K562 (cell line): ENCODE measurements around the gene PIK3C2B. TPM values are rescaled to one million over a fixed set of nuclear protein-coding genes. Genes with fewer than 3 reads are reported as not detected.

Experiments
- ADNP ChIP-seq: fragments of 200-800 bp; sonication (Bioruptor generic); IDR thresholded peaks from 2 replicates; pipeline ENCODE4 v1.6.1; 2016; ENCODE audit warnings: missing genetic modification characterization, missing compliant biosample characterization
- CEBPG ChIP-seq, 3 experiments: fragments of 200-800 bp in 1 of 3; sonication (Bioruptor generic) in 1 of 3; sonication (generic) in 1 of 3; formaldehyde crosslinking in 1 of 3; IDR thresholded peaks in 2 of 3; conservative IDR thresholded peaks in 1 of 3; 2 replicates each; pipeline versions ENCODE4 v1.6.1 to v1.8.0; 2016 to 2022; ENCODE audit warnings: missing compliant biosample characterization in 2 of 3, missing genetic modification characterization in 2 of 3, mild to moderate bottlenecking in 1 of 3, missing genetic modification reagents in 1 of 3
- DIDO1 ChIP-seq: fragments of 450-650 bp; IDR thresholded peaks from 2 replicates; pipeline ENCODE4 v1.6.1; 2016; ENCODE audit warnings: low read depth, missing biosample characterization, missing genetic modification characterization
- E2F8 ChIP-seq: fragments of 450-650 bp; IDR thresholded peaks from 2 replicates; pipeline ENCODE4 v1.7.1; 2018; ENCODE audit warnings: mild to moderate bottlenecking, low read depth; ENCODE audit not compliant: partially characterized antibody
- ETV6 ChIP-seq, 3 experiments: fragments of 150-350 bp in 1 of 3; sonication (generic) in 1 of 3; formaldehyde crosslinking in 1 of 3; IDR thresholded peaks; 2 replicates each; pipeline versions ENCODE4 v1.6.1 to v1.8.0; 2014 to 2022; ENCODE audit warnings: borderline replicate concordance in 2 of 3, low read depth in 2 of 3, antibody characterized with exemption in 1 of 3, low read length in 1 of 3, mild to moderate bottlenecking in 1 of 3, missing genetic modification reagents in 1 of 3
- FOXP1 ChIP-seq: sonication (generic); formaldehyde crosslinking; IDR thresholded peaks from 2 replicates; pipeline ENCODE4 v1.8.0; 2022; ENCODE audit warnings: mild to moderate bottlenecking, missing genetic modification reagents
- HDAC6 ChIP-seq: IDR thresholded peaks from 2 replicates; pipeline ENCODE4 v1.6.1; 2012; ENCODE audit warnings: low read depth, mild to moderate bottlenecking, control low read depth, inconsistent platforms, low read length, moderate library complexity
- MBD1 ChIP-seq: fragments of 250-450 bp; sonication (Bioruptor Pico); IDR thresholded peaks from 2 replicates; pipeline ENCODE4 v1.8.0; 2022; ENCODE audit warnings: inconsistent platforms
- MITF ChIP-seq: IDR thresholded peaks from 2 replicates; pipeline ENCODE4 v1.6.1; 2014; ENCODE audit warnings: antibody characterized with exemption
- NCOA4 ChIP-seq: fragments of 450-650 bp; IDR thresholded peaks from 2 replicates; pipeline ENCODE4 v1.6.1; 2018; ENCODE audit warnings: mild to moderate bottlenecking; ENCODE audit not compliant: partially characterized antibody
- RAD51 ChIP-seq: fragments of 450-650 bp; IDR thresholded peaks from 2 replicates; pipeline ENCODE4 v1.7.1; 2016; ENCODE audit warnings: low read depth, mild to moderate bottlenecking, borderline replicate concordance
- SIN3B ChIP-seq: fragments of 450-650 bp; IDR thresholded peaks from 2 replicates; pipeline ENCODE4 v1.6.1; 2017; ENCODE audit warnings: low read depth, mild to moderate bottlenecking, moderate library complexity
- SMAD1 ChIP-seq: fragments of 150-350 bp; IDR thresholded peaks from 2 replicates; pipeline ENCODE4 v1.6.1; 2014; ENCODE audit warnings: low read length, low read depth; ENCODE audit not compliant: partially characterized antibody
- SOX6 ChIP-seq: fragments of 450-650 bp; IDR thresholded peaks from 2 replicates; pipeline ENCODE4 v1.6.1; 2014; ENCODE audit warnings: mild to moderate bottlenecking
- TFAP4 ChIP-seq: sonication (generic); formaldehyde crosslinking; IDR thresholded peaks from 2 replicates; pipeline ENCODE4 v1.8.0; 2022; ENCODE audit warnings: missing genetic modification reagents, mild to moderate bottlenecking, moderate library complexity, borderline replicate concordance
- TRIM24 ChIP-seq, 2 experiments: fragments of 450-650 bp; IDR thresholded peaks; 2 replicates each; pipeline ENCODE4 v1.6.1; 2016
- ZBTB34 ChIP-seq: fragments of 250-450 bp; sonication (Bioruptor Pico); IDR thresholded peaks from 2 replicates; pipeline ENCODE4 v1.8.0; 2021; ENCODE audit warnings: mild to moderate bottlenecking, moderate library complexity
- ZNF76 ChIP-seq: fragments of 250-450 bp; sonication (Bioruptor Pico); IDR thresholded peaks from 2 replicates; pipeline ENCODE4 v1.4.0; 2020; ENCODE audit warnings: mild to moderate bottlenecking, moderate library complexity, borderline replicate concordance
- ZNF785 ChIP-seq: fragments of 250-450 bp; sonication (Bioruptor Pico); IDR thresholded peaks from 2 replicates; pipeline ENCODE4 v1.4.0; 2020; ENCODE audit warnings: mild to moderate bottlenecking
- polyA plus RNA-seq, 8 experiments: library from polyadenylated mRNA; depleted of rRNA in 4 of 8; stranded (reverse) in 5 of 8; unstranded in 3 of 8; fragments of >200 nt; fragmentation: Nextera tagmentation in 2 of 8; fragmentation: Illumina TruSeq in 1 of 8; extraction: Ambion mirVana in 2 of 8; extraction: Trizol in 1 of 8; gene quantifications; 2 replicates each; pipeline versions ENCODE4 v1.2.1 to v1.2.3, GENCODE V29; 2011 to 2014; ENCODE audit warnings: inconsistent platforms in 1 of 8, missing spikeins in 1 of 8
- total RNA-seq, 7 experiments: library from RNA; depleted of rRNA in 6 of 7; stranded (reverse); fragments of >200 nt in 6 of 7; fragmentation: Illumina TruSeq in 2 of 7; extraction: Trizol in 2 of 7; gene quantifications; 2 replicates each; pipeline versions ENCODE4 v1.2.1 to v1.2.3, GENCODE V29; 2011 to 2021; ENCODE audit warnings: low replicate concordance in 1 of 7

Gene PIK3C2B
- total and polyA plus RNA-seq, 9 of the 15 experiments (the other 6 are each of a cell fraction or from before 2014, with no cell fraction given) = 0.10 to 2.9 (median 0.72) TPM

- TF ChIP-seq FOXP1 (CRISPR knock-in tag) = peak; percentile 8; the same call in 1 of the 2 replicates
- no peak for TF ChIP-seq ETV6 (IDR thresholded peaks at IDR 0.05; ENCODE audit: borderline replicate concordance in 1 of 2, low read depth in 2 of 2, low read length in 1 of 2)
- no peak for TF ChIP-seq ETV6 (CRISPR knock-in tag; IDR thresholded peaks at IDR 0.05; ENCODE audit: borderline replicate concordance)
- TF ChIP-seq SIN3B = no peak; the same call in 1 of the 2 replicates
- no peak for TF ChIP-seq MITF
- TF ChIP-seq SOX6 = peak; percentile 78
- no peak for TF ChIP-seq NCOA4
- peak; percentile 96 for TF ChIP-seq ADNP (tag)
- TF ChIP-seq HDAC6 = peak; percentile 88; the same call in 1 of the 2 replicates
- TF ChIP-seq E2F8 = peak; percentile 20
- TF ChIP-seq CEBPG (CRISPR knock-in tag; IDR thresholded peaks at IDR 0.05) = peak; percentile 100
- peak; percentile 100 for TF ChIP-seq CEBPG (tag; conservative IDR thresholded peaks at IDR 0.05 in 1 of 2, IDR thresholded peaks at IDR 0.05 in 1 of 2)
- TF ChIP-seq TFAP4 (CRISPR knock-in tag) = no peak; the same call in 1 of the 2 replicates
- no peak for TF ChIP-seq ZNF785 (CRISPR knock-in tag)
- no peak for TF ChIP-seq MBD1 (CRISPR knock-in tag)
- TF ChIP-seq ZBTB34 (CRISPR knock-in tag) = no peak
- TF ChIP-seq TRIM24 (IDR thresholded peaks at IDR 0.05) = peak; percentile 70 to 87
- TF ChIP-seq SMAD1 = no peak
- TF ChIP-seq ZNF76 (CRISPR knock-in tag) = peak; percentile 54; the same call in 1 of the 2 replicates
- TF ChIP-seq DIDO1 = 0 out of 2 replicates have a peak, but pooled peaks have one; percentile 9
- no peak for TF ChIP-seq RAD51
These were observed 12.3 kb upstream of the PIK3C2B start (continued) for GRCh38 chr1:204506969-204507316.
